Measurements from ENCODE around the gene COLEC12.

Gene COLEC12

DNA sequence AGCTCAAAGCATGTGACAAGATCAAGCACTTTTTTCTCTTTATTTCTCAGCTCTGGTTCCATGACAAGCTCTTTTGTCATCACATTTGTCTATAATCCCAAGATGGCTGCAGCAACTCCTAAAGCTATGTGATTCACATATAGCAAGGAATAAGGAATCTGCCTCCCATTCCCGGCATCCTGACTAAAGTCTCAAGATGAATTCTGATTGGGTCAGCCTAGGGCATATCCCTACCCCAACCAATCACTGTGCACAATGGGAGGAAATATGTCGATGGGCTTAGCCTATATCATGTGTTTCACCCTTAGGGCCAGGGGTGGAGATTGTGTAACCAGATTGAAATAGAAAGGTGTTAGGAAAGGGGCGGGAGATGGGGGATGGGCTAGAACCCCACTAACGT lies 23.1 kb upstream of the COLEC12 start:
- no peak overlapping the region for H3K9ac ChIP-seq (ENCODE audit: low read length in 2 of 2)
- H3K4me3 ChIP-seq (ENCODE audit: low read length in 2 of 2): no peak overlapping the region
- peaks cover 9% of the 10 kb centered on the region for H3K4me1 ChIP-seq (ENCODE audit: control insufficient read depth, insufficient read depth, low read length)
- no peaks in the 10 kb centered on the region for H3K9me3 ChIP-seq (ENCODE audit: control insufficient read depth in 2 of 2, low read length in 2 of 2)
- no peaks in the 10 kb centered on the region for H3K27me3 ChIP-seq (ENCODE audit: control insufficient read depth in 1 of 2, insufficient read depth in 2 of 2, low read length in 2 of 2)
- no peaks in the 10 kb centered on the region for H3K36me3 ChIP-seq (ENCODE audit: control insufficient read depth in 2 of 2, insufficient read depth in 2 of 2, low read length in 2 of 2)
- H3K27ac ChIP-seq (ENCODE audit: low read length): no peak overlapping the region

DNA sequence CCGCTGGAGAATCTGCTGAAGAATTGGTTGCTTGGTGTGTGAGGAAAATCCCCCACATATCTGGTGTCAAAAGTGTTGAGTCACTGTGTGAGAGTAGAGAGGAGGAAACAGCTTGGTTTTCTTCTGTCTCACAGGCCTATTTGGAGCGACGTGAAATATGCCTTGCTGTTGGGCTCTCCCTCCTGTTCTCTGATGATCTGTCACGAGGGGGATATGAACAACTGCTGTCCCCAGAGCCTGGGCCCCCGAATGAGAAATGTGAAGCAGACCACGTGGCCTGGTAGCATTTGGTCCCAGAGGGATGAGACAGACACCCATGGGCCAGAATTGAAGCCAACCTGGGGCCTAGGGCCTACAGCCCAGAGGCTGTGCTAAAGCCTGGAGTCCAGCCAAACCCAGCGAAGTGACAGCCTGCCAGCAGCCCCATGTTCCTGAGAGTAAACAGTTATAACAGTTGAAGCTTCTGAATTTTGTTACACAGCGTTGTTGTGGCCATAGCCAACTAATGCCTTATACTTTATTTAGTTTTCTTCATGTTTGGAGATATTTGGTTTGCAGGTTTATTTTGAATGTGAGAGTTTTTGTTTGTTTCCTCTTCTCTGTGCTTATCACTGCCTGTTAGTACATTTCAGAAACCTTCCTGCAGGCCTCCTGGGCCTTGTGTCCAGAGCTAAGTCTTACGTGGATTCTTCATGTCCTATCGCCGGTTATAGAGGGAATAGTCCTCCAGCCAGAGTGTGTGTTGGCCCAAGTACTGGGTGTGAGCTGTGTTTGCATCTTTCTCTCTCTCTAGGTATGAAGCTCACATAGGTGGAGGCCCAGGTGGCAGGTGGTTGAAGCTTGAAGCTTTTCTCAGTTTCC lies 18.7 kb upstream of the COLEC12 start:
- Histone ChIP-seq H3K9ac (ENCODE audit: low read length in 2 of 2) (no peak overlapping the region), H3K27me3 (ENCODE audit: control insufficient read depth in 1 of 2, insufficient read depth in 2 of 2, low read length in 2 of 2) (no peaks in the 10 kb centered on the region), H3K4me1 (ENCODE audit: control insufficient read depth, insufficient read depth, low read length) (peaks cover 9% of the 10 kb centered on the region), H3K36me3 (ENCODE audit: control insufficient read depth in 2 of 2, insufficient read depth in 2 of 2, low read length in 2 of 2) (no peaks in the 10 kb centered on the region), H3K9me3 (ENCODE audit: control insufficient read depth in 2 of 2, low read length in 2 of 2) (no peaks in the 10 kb centered on the region), H3K27ac (ENCODE audit: low read length) (no peak overlapping the region), H3K4me3 (ENCODE audit: low read length in 2 of 2) (no peak overlapping the region)

DNA sequence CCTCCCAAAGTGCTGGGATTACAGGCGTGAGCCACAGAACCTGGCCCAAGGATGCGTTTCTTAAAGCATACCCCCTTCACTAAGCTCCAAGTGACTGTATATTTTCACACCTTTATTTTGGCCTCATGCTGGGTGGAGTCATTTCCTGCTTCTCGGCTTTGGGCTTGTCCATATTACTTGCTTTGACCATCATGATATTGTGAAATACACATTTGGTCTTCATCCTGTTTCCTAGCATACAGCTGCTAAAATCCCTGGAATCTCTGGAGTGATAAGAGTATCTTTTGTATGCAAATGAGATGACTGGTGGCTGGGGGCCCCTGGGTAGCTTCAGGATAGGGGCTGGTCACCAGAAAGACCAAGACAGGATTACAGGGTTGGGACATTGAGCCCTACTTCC lies 17.6 kb upstream of the COLEC12 start:
- no peak overlapping the region for H3K27ac ChIP-seq (ENCODE audit: low read length)
- H3K4me1 ChIP-seq (ENCODE audit: control insufficient read depth, insufficient read depth, low read length): peaks cover 7% of the 10 kb centered on the region

DNA sequence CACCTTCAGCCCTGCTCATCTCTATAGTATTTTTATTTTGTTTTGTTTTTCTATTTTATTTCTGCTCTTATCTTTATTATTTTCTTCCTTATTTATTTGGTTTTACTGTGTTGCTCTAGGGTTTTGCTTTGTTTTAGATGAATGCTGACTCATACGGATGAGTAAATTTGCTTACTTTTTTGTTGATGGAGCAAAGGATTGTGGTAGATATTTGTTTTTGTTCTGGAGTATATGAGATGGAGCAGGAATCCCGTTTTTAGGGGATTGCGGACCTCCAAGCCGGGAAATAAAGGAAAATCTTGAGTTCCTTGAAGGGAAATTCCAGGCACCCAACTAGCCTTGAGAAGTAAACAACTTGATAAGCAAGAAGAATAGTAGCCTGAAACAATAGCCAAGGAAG lies 15.3 kb upstream of the COLEC12 start:
- Histone ChIP-seq H3K4me3 (ENCODE audit: low read length in 2 of 2) (no peak overlapping the region), H3K36me3 (ENCODE audit: control insufficient read depth in 2 of 2, insufficient read depth in 2 of 2, low read length in 2 of 2) (no peaks in the 10 kb centered on the region), H3K27me3 (ENCODE audit: control insufficient read depth in 1 of 2, insufficient read depth in 2 of 2, low read length in 2 of 2) (no peaks in the 10 kb centered on the region), H3K4me1 (ENCODE audit: control insufficient read depth, insufficient read depth, low read length) (peaks cover 7% of the 10 kb centered on the region), H3K9me3 (ENCODE audit: control insufficient read depth in 2 of 2, low read length in 2 of 2) (no peaks in the 10 kb centered on the region), H3K27ac (ENCODE audit: low read length) (no peak overlapping the region), H3K9ac (ENCODE audit: low read length in 2 of 2) (no peak overlapping the region)

More for the DNA sequence above, 17.6 kb upstream of the COLEC12 start:
- Histone ChIP-seq H3K4me3 (ENCODE audit: low read length in 2 of 2) (no peak overlapping the region), H3K27me3 (ENCODE audit: control insufficient read depth in 1 of 2, insufficient read depth in 2 of 2, low read length in 2 of 2) (no peaks in the 10 kb centered on the region), H3K9me3 (ENCODE audit: control insufficient read depth in 2 of 2, low read length in 2 of 2) (no peaks in the 10 kb centered on the region), H3K9ac (ENCODE audit: low read length in 2 of 2) (no peak overlapping the region), H3K36me3 (ENCODE audit: control insufficient read depth in 2 of 2, insufficient read depth in 2 of 2, low read length in 2 of 2) (no peaks in the 10 kb centered on the region)

DNA sequence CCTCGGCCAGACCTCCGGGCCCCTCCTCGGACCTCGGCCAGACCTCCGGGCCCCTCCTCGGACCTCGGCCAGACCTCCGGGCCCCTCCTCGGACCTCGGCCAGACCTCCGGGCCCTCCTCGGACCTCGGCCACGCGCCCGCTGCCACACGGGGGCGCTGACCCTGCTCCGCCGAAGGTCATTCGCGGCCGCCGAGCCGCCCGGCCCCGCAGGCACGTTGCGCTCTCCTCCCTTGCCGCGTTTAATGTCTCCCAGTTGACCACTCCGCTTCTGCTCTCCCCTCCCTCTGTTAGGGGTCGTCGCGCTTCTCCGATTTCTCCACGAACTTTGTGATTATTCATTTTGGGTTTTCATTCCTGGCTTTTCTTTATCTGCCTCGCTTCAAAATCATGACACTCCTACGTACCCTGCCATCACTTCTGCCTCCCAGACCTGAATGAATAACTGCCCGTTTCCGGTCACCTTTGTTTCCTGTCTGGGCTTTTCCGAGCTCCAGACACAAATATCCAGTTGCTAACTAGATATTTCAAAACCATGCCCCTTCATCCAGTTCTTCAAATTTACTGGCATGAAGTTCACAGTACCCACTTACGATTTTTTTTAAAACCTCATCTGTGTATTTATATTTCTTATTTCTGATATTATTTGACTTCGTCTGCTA lies 14.8 kb upstream of the COLEC12 start:
- H3K27me3 ChIP-seq (ENCODE audit: control insufficient read depth in 1 of 2, insufficient read depth in 2 of 2, low read length in 2 of 2): no peaks in the 10 kb centered on the region
- no peaks in the 10 kb centered on the region for H3K36me3 ChIP-seq (ENCODE audit: control insufficient read depth in 2 of 2, insufficient read depth in 2 of 2, low read length in 2 of 2)
- peaks cover 7% of the 10 kb centered on the region for H3K4me1 ChIP-seq (ENCODE audit: control insufficient read depth, insufficient read depth, low read length)
- no peak overlapping the region for H3K27ac ChIP-seq (ENCODE audit: low read length)
- H3K9ac ChIP-seq (ENCODE audit: low read length in 2 of 2): no peak overlapping the region
- H3K4me3 ChIP-seq (ENCODE audit: low read length in 2 of 2): no peak overlapping the region
- no peaks in the 10 kb centered on the region for H3K9me3 ChIP-seq (ENCODE audit: control insufficient read depth in 2 of 2, low read length in 2 of 2)

DNA sequence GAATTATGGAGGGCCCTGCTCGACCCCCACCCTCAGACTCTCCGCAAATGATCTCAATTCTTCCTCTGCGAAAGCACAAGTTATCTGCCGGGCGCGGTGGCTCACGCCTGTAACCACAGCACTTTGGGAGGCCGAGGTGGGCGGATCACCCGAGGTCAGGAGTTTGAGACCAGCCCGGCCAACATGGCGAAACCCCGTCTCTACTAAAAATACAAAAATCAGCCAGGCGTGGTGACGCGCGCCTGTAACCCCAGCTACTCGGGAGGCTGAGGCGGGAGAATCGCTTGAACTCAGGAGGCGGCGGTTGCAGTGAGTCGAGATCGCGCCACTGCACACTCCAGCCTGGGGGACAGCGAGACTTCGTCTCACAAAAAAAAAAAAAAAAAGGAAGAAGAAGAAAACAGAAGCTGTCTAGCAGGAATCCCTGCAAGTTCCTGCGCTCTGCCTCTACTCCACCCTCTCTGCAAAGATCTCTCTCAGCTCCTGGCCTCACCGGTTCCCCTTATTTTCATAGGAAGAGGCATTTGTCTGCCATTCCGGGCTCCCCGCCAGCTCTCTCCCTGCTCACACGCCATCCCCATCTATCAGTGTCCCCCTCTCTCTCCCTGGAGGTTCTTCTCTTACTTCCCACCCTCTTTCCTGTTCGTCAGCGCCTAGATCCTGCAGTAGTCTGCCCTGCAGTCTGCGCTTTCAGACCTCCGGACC lies 13.5 kb upstream of the COLEC12 start:
- Histone ChIP-seq H3K36me3 (ENCODE audit: control insufficient read depth in 2 of 2, insufficient read depth in 2 of 2, low read length in 2 of 2) (no peaks in the 10 kb centered on the region), H3K4me1 (ENCODE audit: control insufficient read depth, insufficient read depth, low read length) (peaks cover 4% of the 10 kb centered on the region), H3K27me3 (ENCODE audit: control insufficient read depth in 1 of 2, insufficient read depth in 2 of 2, low read length in 2 of 2) (no peaks in the 10 kb centered on the region), H3K9me3 (ENCODE audit: control insufficient read depth in 2 of 2, low read length in 2 of 2) (no peaks in the 10 kb centered on the region), H3K4me3 (ENCODE audit: low read length in 2 of 2) (no peak overlapping the region), H3K9ac (ENCODE audit: low read length in 2 of 2) (no peak overlapping the region), H3K27ac (ENCODE audit: low read length) (no peak overlapping the region)

DNA sequence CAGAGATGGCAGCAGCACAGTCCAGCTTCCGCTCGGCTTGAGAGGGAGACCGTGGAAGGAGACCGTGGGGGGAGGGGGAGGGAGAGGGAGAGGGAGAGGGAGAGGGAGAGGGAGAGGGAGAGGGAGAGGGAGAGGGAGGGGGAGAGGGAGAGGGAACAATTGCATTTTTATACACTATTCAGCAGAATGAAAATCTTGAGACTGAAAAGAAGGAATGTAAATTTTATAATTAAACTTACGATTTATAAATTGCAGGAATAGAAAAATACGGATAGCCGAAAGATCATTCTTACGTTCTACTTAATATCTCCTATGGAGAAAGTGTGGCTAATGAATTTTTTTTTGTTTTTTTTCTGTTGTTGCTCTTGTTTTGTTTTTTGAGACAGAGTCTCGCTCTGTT lies 12.5 kb upstream of the COLEC12 start:
- Histone ChIP-seq H3K4me1 (ENCODE audit: control insufficient read depth, insufficient read depth, low read length) (no peaks in the 10 kb centered on the region), H3K9me3 (ENCODE audit: control insufficient read depth in 2 of 2, low read length in 2 of 2) (no peaks in the 10 kb centered on the region), H3K4me3 (ENCODE audit: low read length in 2 of 2) (no peak overlapping the region), H3K36me3 (ENCODE audit: control insufficient read depth in 2 of 2, insufficient read depth in 2 of 2, low read length in 2 of 2) (no peaks in the 10 kb centered on the region), H3K27ac (ENCODE audit: low read length) (no peak overlapping the region), H3K27me3 (ENCODE audit: control insufficient read depth in 1 of 2, insufficient read depth in 2 of 2, low read length in 2 of 2) (no peaks in the 10 kb centered on the region), H3K9ac (ENCODE audit: low read length in 2 of 2) (no peak overlapping the region)

DNA sequence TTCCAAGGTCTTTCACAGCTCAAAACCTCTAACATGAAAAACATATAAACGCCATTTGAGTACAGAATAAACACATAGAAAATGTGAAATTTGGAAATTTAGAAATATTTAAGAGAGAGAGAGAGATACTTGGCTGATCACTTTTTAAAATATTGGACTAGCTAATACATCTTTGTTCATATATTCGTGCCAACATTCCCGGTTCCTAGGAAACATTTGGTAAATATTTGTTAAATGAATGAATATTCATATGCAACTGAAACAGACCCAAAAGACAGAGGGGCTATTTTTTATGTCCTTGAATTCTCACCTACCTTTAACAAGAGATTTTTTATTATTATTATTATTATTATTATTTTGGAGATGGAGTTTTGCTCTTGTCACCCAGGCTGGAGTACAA lies 8.3 kb upstream of the COLEC12 start:
- no peak overlapping the region for H3K9ac ChIP-seq (ENCODE audit: low read length in 2 of 2)
- H3K27ac ChIP-seq (ENCODE audit: low read length): no peak overlapping the region
- no peaks in the 10 kb centered on the region for H3K9me3 ChIP-seq (ENCODE audit: control insufficient read depth in 2 of 2, low read length in 2 of 2)
- H3K36me3 ChIP-seq (ENCODE audit: control insufficient read depth in 2 of 2, insufficient read depth in 2 of 2, low read length in 2 of 2): no peaks in the 10 kb centered on the region
- H3K4me1 ChIP-seq (ENCODE audit: control insufficient read depth, insufficient read depth, low read length): no peaks in the 10 kb centered on the region
- no peaks in the 10 kb centered on the region for H3K27me3 ChIP-seq (ENCODE audit: control insufficient read depth in 1 of 2, insufficient read depth in 2 of 2, low read length in 2 of 2)
- no peak overlapping the region for H3K4me3 ChIP-seq (ENCODE audit: low read length in 2 of 2)

DNA sequence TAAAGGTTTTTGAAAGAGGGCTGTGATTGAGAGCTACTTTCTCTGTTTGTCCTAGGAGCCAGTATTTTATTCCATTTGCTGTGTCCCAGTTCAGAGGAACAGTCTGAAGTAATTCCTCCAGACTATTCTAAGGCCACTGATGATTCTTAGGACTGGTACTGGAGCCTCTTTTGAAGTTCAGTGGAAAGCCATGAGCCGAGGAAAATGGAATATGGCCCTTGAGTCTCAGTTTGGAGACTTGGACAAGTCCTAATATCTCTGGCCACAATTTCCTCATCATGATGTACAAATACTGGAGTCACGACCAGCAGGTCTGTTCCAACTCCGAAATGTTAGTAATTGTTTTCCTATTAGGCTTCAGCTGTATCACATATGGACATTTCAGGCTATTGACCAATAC lies 7.1 kb upstream of the COLEC12 start:
- Histone ChIP-seq H3K27ac (ENCODE audit: low read length) (no peak overlapping the region), H3K36me3 (ENCODE audit: control insufficient read depth in 2 of 2, insufficient read depth in 2 of 2, low read length in 2 of 2) (no peaks in the 10 kb centered on the region)

DNA sequence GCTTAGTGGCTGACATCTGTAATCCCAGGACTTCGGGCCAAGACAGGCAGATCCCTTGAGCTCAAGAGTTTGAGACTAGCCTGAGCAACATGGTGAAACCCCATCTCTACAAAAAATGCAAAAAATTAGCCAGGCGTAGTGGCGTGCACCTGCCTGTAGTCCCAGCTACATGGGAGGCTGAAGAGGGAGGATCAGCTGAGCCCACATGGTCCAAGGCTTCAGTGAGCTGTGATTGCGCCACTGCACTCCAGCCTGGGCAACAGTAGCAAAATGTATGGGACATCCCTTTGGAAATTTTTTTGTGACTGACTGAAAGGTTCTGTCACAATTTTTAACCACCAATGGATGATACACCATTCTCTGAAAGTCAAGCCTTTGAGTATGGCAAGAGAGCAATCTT lies 6.3 kb upstream of the COLEC12 start:
- Histone ChIP-seq H3K4me3 (ENCODE audit: low read length in 2 of 2) (no peak overlapping the region), H3K36me3 (ENCODE audit: control insufficient read depth in 2 of 2, insufficient read depth in 2 of 2, low read length in 2 of 2) (no peaks in the 10 kb centered on the region), H3K27ac (ENCODE audit: low read length) (no peak overlapping the region), H3K27me3 (ENCODE audit: control insufficient read depth in 1 of 2, insufficient read depth in 2 of 2, low read length in 2 of 2) (no peaks in the 10 kb centered on the region), H3K4me1 (ENCODE audit: control insufficient read depth, insufficient read depth, low read length) (no peaks in the 10 kb centered on the region), H3K9me3 (ENCODE audit: control insufficient read depth in 2 of 2, low read length in 2 of 2) (no peaks in the 10 kb centered on the region), H3K9ac (ENCODE audit: low read length in 2 of 2) (no peak overlapping the region)

More for the DNA sequence above, 7.1 kb upstream of the COLEC12 start:
- H3K9ac ChIP-seq (ENCODE audit: low read length in 2 of 2): no peak overlapping the region
- H3K27me3 ChIP-seq (ENCODE audit: control insufficient read depth in 1 of 2, insufficient read depth in 2 of 2, low read length in 2 of 2): no peaks in the 10 kb centered on the region
- no peaks in the 10 kb centered on the region for H3K9me3 ChIP-seq (ENCODE audit: control insufficient read depth in 2 of 2, low read length in 2 of 2)
- H3K4me1 ChIP-seq (ENCODE audit: control insufficient read depth, insufficient read depth, low read length): no peaks in the 10 kb centered on the region
- no peak overlapping the region for H3K4me3 ChIP-seq (ENCODE audit: low read length in 2 of 2)
